HEK293 (cell line): ENCODE measurements around the gene SPOCK1.

Experiments
- ATF2 ChIP-seq: fragments of 450-650 bp; formaldehyde crosslinking; IDR thresholded peaks from 2 replicates; pipeline ENCODE4 v1.5.1; 2016; ENCODE audit warnings: missing biosample characterization, missing genetic modification characterization, low read depth
- ZBTB8A ChIP-seq: fragments of 450-650 bp; formaldehyde crosslinking; IDR thresholded peaks from 2 replicates; pipeline ENCODE4 v1.5.1; 2016; ENCODE audit warnings: missing biosample characterization, missing genetic modification characterization
- ZNF155 ChIP-seq: fragments of 450-650 bp; formaldehyde crosslinking; IDR thresholded peaks from 2 replicates; pipeline ENCODE4 v1.5.1; 2016; ENCODE audit warnings: missing biosample characterization, missing genetic modification characterization
- ZNF23 ChIP-seq: fragments of 450-650 bp; formaldehyde crosslinking; IDR thresholded peaks from 2 replicates; pipeline ENCODE4 v1.5.1; 2016; ENCODE audit warnings: missing biosample characterization, missing genetic modification characterization, borderline replicate concordance
- ZNF324 ChIP-seq: fragments of 450-650 bp; formaldehyde crosslinking; IDR thresholded peaks from 2 replicates; pipeline ENCODE4 v1.5.1; 2016; ENCODE audit warnings: missing biosample characterization, missing genetic modification characterization
- ZNF530 ChIP-seq: fragments of 450-650 bp; formaldehyde crosslinking; IDR thresholded peaks from 2 replicates; pipeline ENCODE4 v1.5.1; 2016; ENCODE audit warnings: low read depth, missing biosample characterization, missing genetic modification characterization
- TF ChIP-seq, protein P1 (sequence below): fragments of 450-650 bp; formaldehyde crosslinking; IDR thresholded peaks from 2 replicates; pipeline ENCODE4 v1.5.1; 2016; ENCODE audit warnings: missing biosample characterization, missing genetic modification characterization

DNA sequence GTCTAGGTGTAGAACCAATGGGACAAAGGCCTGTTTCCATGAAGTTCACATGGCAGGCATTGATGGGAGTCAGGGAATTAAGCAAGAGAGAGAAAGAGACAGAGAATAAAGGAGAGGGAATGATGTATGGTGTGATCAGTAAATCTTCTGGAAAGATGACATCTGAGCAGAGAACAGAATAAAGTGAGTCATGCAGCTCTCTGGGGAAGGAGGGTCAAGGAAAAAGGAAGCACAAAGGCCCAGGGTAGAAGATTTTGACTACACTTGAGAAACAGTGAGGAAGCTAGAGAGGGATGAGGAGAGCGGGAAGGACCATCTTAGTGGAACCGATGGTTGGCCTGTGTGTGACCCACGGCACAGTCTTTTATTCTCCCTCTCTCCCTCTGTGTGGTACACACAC, 425.9 kb downstream of the SPOCK1 start:
- no peak for TF ChIP-seq ZNF324 (tag by site-specific recombination)
- TF ChIP-seq, protein P1, sequence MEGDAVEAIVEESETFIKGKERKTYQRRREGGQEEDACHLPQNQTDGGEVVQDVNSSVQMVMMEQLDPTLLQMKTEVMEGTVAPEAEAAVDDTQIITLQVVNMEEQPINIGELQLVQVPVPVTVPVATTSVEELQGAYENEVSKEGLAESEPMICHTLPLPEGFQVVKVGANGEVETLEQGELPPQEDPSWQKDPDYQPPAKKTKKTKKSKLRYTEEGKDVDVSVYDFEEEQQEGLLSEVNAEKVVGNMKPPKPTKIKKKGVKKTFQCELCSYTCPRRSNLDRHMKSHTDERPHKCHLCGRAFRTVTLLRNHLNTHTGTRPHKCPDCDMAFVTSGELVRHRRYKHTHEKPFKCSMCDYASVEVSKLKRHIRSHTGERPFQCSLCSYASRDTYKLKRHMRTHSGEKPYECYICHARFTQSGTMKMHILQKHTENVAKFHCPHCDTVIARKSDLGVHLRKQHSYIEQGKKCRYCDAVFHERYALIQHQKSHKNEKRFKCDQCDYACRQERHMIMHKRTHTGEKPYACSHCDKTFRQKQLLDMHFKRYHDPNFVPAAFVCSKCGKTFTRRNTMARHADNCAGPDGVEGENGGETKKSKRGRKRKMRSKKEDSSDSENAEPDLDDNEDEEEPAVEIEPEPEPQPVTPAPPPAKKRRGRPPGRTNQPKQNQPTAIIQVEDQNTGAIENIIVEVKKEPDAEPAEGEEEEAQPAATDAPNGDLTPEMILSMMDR, result no peak
- TF ChIP-seq ZBTB8A (tag by site-specific recombination), result no peak
- TF ChIP-seq ZNF155 (tag by site-specific recombination), result no peak
- TF ChIP-seq ZNF530 (tag by site-specific recombination), result no peak
- TF ChIP-seq ATF2, result no peak
- no peak for TF ChIP-seq ZNF23
